ENCODE measurements around the gene ABHD2.
"Not testable (repeated sequence)": the region's sequence is repeated elsewhere in the genome, so short reads cannot be mapped to it uniquely, and the experiment has no call there.

ABHD2 gene

DNA sequence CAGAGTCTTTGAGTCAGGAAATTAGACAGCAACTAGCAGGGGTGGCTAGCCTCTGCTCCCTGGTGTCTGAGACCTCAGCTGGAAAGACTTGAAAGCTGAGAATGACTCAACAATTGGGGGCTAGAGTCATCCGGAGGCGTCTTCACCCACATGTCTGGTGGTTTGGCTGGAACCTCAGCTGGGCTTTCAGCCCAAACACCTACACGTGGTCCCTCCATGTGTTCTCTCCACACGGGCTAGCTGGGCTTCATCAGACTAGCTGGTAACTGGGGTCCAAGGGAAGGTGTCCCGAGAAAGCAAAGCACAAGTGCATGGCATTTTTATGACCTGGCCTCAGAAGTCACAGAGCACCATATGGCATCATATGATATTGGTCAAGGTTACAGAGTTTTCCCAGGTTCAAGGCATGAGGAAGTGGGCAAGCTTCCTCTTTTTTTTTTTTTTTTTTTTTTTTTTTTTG, 19.9 kb upstream of the ABHD2 start:
- Mint-ChIP-seq H3K9me3 (ENCODE audit: low read depth) (peaks cover 23% of the 10 kb centered on the region), H3K4me3 (peak overlapping the region; percentile 41), H3K27me3 (no peaks in the 10 kb centered on the region), H3K27ac (peak overlapping the region; percentile 81), H3K4me1 (ENCODE audit: low read depth) (peaks cover 11% of the 10 kb centered on the region), H3K36me3 (peaks cover 13% of the 10 kb centered on the region)

DNA sequence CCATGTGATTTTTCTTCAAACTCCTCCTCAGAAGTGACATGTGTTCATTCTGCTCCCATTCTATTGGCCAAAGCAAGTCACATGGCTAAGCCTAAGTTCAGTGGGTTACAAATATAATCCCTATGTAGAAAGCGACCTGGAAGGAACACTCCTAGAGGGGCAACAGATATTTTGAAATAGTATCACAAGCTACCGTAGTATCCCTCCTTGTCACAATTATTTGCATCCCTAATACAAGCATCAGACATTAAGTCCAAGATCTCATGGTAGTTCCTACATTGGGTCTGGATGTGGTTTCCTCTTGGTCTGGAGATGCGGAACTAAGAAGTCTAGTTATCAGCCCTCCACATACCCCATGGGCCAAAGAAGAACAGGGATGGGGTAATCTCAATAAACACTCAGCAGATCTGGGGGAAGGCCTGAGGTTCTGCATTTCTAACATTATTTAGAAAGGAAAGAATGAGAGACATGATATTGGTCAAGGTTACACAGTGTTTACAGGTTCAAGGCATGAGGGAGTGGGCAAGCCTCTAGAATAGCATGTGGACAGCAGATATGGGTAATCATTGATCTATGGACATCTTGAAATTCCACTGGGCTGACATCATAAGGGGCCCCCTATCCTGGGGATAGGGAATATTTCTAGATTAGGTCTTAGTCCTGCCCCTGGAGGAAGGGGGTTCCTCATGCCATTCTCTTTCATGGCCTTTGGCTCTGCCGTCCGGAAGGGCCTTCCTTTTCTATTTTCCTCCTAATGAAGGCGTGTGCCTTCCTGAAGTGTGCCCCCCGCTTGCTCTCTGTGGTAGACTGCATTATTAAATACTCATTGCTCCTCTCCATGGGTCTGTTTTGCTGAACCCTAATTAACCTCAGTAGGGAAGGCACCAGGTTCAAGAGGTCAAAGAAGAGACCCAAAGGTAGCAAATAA, 17.8 kb upstream of the ABHD2 start:
- Mint-ChIP-seq H3K36me3 (peaks cover 13% of the 10 kb centered on the region), H3K4me3 (no peak overlapping the region), H3K27me3 (no peaks in the 10 kb centered on the region), H3K27ac (no peak overlapping the region), H3K4me1 (ENCODE audit: low read depth) (peaks cover 11% of the 10 kb centered on the region), H3K9me3 (ENCODE audit: low read depth) (peaks cover 23% of the 10 kb centered on the region)

DNA sequence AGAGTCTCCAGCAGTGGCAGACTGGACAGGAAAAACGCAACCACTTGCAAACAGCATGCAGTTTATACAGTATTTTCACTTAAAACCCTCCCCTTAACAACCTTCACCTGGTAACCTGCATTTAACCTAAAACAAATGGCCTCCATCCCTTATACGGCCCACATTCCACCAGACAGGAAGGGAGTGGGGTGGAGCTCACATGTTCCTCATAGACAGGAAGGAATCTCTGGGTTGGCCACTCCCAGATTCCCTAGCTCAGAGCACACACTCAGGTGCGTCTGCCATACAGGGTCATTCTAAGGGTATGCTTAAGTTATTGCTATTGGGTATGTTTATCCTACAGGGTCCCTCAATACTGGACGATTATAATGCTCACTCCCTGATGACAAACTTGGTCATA, 16.8 kb upstream of the ABHD2 start:
- H3K27me3 Mint-ChIP-seq: no peaks in the 10 kb centered on the region
- peaks cover 8% of the 10 kb centered on the region for H3K36me3 Mint-ChIP-seq
- H3K4me1 Mint-ChIP-seq (ENCODE audit: low read depth): peaks cover 15% of the 10 kb centered on the region
- no peak overlapping the region for H3K4me3 Mint-ChIP-seq
- no peak overlapping the region for H3K27ac Mint-ChIP-seq
- peaks cover 16% of the 10 kb centered on the region for H3K9me3 Mint-ChIP-seq (ENCODE audit: low read depth)

DNA sequence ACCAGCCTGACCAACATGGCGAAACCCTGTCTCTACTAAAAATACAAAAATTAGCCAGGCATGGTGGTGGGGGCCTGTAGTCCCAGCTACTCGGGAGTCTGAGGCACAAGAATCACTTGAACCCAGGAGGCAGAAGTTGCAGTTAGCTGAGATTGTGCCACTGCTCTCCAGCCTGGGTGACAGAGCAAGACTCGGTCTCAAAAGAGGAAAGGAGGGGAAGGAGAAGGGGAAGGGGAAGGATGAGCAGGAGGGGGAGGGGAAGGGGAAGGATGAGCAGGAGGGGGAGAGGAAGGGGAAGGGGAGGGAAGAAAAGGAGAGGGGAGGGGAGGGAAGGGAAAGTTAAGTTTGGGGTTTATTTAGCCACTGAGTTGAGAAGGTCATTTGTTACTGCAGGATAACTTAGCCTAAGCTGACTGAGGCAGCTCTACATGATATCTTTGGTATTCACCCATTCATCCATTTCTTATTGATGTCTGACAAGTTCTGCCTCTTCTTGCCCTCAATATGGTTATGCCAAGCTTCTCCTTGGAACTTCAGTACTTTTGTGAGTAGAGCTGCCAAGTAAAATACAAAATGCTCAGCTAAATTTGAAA, 15.9 kb upstream of the ABHD2 start:
- Mint-ChIP-seq H3K36me3 (peaks cover 3% of the 10 kb centered on the region), H3K9me3 (ENCODE audit: low read depth) (peaks cover 10% of the 10 kb centered on the region), H3K27me3 (no peaks in the 10 kb centered on the region), H3K27ac (no peak overlapping the region), H3K4me3 (no peak overlapping the region), H3K4me1 (ENCODE audit: low read depth) (peaks cover 15% of the 10 kb centered on the region)

DNA sequence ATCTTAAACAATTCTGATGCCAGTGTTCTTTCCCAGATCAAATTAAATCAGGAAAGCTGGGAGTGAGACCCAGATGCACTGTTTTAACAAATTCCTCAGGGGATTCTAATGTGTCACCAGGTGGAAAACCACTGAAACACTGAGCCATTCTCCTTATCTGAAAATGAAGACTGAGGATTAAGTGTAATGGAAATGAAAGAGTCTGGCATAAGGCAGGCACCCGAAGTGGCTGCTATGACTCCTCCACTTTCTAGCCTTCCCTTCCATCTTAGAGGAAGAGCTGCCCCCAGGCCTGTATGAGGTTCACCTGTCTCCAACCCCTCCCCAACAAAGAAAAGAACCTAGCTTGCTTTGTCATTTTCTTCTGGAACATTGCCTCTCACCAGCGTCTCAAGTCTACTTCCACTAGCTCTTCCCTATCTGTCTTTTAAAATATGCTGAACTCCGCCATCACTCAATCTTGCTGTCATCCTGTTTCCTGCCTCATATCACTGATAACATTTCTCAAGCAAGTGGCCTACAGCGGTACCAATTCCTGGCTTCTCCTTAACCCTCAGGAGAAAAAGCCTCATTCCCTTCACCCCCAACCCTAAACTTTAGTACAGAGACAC, 13.7 kb upstream of the ABHD2 start:
- no peaks in the 10 kb centered on the region for H3K27me3 Mint-ChIP-seq
- H3K4me3 Mint-ChIP-seq: no peak overlapping the region
- H3K36me3 Mint-ChIP-seq: no peaks in the 10 kb centered on the region
- H3K27ac Mint-ChIP-seq: no peak overlapping the region
- no peaks in the 10 kb centered on the region for H3K9me3 Mint-ChIP-seq (ENCODE audit: low read depth)
- peaks cover 12% of the 10 kb centered on the region for H3K4me1 Mint-ChIP-seq (ENCODE audit: low read depth)

DNA sequence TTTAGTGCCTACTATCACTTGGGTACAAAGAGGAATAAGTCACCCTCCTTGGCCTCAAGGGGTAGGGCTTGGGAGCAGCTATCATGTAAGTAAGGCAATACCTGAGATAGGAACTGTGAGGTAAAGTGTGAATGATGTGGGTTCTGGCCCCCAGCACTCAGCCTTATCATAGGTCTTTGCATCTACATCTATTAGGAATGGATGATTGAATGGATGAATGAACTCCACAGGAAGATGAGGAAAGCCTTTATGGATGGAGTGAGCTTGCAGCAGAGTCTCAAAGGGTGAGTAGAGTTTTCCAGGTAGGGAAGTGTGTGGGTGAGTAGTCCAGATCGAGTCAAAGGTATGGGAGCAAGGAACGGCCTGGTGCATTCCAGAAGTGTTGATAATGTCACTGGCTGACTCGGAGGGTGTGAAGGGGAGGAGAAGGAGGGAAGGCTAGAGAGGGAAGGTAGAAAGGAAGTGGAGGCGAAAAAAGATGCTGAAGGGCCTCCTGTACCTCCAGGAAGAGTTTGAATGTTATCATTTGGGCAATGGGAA, 13.1 kb upstream of the ABHD2 start:
- H3K9me3 Mint-ChIP-seq (ENCODE audit: low read depth): no peaks in the 10 kb centered on the region

DNA sequence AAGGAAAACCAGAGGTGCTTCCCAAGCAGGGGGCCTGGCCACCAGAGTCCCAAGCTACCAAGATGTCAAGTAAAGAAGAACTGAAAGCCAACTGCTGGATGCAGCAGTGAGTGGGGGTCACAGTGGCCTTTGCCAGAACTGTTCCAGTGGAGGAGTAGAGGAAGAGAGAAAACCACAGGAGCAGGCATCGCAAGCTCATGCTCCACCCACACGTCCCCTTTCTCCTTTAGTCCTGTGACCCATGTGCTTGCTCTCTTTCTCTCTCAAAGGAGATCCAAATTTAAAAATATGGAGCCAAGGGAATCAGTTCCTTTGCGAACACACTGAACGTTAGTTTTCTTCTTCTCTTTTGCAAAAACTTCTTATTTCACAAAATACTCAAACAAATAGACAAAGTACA, 12.4 kb upstream of the ABHD2 start:
- Mint-ChIP-seq H3K27me3 (no peaks in the 10 kb centered on the region), H3K4me3 (no peak overlapping the region)

More for the DNA sequence above, 13.1 kb upstream of the ABHD2 start:
- Mint-ChIP-seq H3K36me3 (no peaks in the 10 kb centered on the region), H3K27me3 (no peaks in the 10 kb centered on the region), H3K4me3 (no peak overlapping the region), H3K27ac (no peak overlapping the region), H3K4me1 (ENCODE audit: low read depth) (peaks cover 12% of the 10 kb centered on the region)

DNA sequence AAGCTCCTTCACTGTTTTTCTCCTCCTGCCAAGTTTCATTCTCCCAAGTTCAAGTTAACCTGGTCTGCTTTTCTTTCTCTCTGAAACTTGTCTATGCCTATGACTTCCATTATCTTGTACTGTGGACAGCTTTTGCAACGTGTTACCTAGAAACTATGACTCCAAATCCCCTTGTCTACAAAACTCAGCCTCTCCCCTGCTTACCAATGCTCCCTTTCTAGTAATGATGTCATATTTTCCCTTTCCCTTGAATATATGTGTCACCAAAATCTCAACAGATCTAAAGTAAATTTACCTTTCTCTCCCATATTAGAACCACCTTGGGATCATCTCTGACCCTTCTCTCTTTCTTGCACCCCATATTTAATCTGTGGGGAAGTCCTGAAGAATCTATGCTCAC, 10.5 kb upstream of the ABHD2 start:
- Mint-ChIP-seq H3K4me3 (no peak overlapping the region), H3K4me1 (ENCODE audit: low read depth) (peaks cover 12% of the 10 kb centered on the region), H3K36me3 (no peaks in the 10 kb centered on the region), H3K9me3 (ENCODE audit: low read depth) (no peaks in the 10 kb centered on the region), H3K27me3 (no peaks in the 10 kb centered on the region), H3K27ac (peak overlapping the region; percentile 82)

More for the DNA sequence above, 12.4 kb upstream of the ABHD2 start:
- H3K36me3 Mint-ChIP-seq: no peaks in the 10 kb centered on the region
- peaks cover 12% of the 10 kb centered on the region for H3K4me1 Mint-ChIP-seq (ENCODE audit: low read depth)
- H3K9me3 Mint-ChIP-seq (ENCODE audit: low read depth): no peaks in the 10 kb centered on the region
- H3K27ac Mint-ChIP-seq: no peak overlapping the region

DNA sequence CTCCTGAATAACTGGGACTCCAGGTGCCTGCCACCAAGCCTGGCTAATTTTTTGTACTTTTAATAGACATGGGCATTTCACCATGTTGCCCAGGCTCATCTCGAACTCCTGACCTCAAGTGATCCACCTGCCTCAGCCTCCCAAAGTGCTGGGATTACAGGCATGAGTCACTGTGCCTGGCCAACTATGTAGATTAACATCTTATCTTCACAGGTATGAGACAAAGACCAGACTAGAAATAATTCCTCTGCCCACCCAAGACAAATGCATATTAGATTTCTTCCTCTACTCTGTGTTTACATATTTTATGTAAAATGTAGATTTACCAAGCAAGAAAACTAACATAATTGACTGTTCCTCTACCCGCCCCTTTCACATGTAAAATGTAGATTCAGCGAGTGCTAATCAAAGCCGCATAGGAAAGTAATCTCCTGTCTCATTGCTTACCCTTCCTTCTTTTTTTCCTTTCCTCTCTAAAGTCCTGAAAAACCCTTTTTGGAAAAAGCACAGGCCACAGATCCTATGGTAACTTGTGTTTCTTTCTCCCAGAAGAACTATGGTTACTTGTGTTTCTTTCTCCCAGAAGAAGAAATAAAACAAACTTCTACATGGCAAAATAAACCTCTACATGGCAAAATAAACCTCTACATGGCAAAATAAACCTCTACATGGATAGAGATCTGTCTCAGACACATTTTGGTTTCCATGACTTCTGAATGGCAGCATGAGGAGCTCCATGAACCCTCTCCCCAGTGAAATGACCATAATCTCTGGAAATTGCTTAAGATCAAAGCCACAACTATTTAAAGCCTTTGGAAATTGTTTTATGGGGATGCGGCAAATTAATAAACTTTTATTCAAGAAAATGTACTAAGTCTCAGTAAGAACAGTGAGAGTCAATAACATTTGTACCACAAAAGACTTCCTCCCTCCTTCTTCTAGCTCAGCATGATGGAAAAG, 9.1 kb upstream of the ABHD2 start:
- no peaks in the 10 kb centered on the region for H3K36me3 Mint-ChIP-seq
- no peaks in the 10 kb centered on the region for H3K9me3 Mint-ChIP-seq (ENCODE audit: low read depth)
- H3K4me3 Mint-ChIP-seq: no peak overlapping the region
- peaks cover 12% of the 10 kb centered on the region for H3K4me1 Mint-ChIP-seq (ENCODE audit: low read depth)
- no peak overlapping the region for H3K27ac Mint-ChIP-seq
- H3K27me3 Mint-ChIP-seq: no peaks in the 10 kb centered on the region

DNA sequence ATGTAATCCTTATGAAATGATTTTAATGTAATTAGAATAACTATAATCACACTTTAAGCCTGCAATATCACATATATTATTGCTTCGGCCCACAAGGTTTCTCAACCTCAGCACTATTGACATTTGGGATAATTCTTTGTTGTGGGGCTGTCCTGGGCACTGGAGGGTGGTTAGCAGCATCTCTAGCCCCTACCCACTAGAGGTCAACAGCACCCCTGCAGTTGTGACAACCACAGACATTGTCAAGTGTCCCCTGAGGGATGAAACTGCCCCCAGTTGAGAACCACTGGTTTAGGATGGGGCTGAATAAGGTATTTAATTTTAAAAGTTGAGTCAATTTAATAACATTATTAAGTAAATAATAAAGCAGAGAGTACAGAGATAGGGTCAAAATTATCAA, 6.4 kb upstream of the ABHD2 start:
- Mint-ChIP-seq H3K9me3 (ENCODE audit: low read depth) (no peaks in the 10 kb centered on the region), H3K4me1 (ENCODE audit: low read depth) (peaks cover 8% of the 10 kb centered on the region), H3K36me3 (no peaks in the 10 kb centered on the region), H3K4me3 (no peak overlapping the region), H3K27me3 (no peaks in the 10 kb centered on the region), H3K27ac (no peak overlapping the region)

DNA sequence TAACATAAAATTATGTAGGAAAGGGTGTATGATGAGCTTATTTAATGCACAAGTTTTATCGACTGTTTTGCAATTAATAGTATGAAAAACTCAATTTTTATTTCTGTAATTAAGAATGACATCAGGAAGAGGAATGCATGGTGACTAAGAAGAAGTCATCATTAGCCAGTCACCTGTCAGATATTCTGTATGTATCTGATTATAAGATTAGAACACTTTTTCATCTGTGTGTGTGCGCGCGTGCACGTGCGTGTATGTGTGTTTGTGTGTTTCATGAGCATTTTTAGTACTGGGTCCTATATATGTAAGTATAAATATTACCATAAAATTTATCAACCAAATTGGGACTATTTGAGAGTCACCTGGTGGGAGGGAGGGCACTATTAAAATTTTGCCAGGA, 5.0 kb upstream of the ABHD2 start:
- no peaks in the 10 kb centered on the region for H3K9me3 Mint-ChIP-seq (ENCODE audit: low read depth)

DNA sequence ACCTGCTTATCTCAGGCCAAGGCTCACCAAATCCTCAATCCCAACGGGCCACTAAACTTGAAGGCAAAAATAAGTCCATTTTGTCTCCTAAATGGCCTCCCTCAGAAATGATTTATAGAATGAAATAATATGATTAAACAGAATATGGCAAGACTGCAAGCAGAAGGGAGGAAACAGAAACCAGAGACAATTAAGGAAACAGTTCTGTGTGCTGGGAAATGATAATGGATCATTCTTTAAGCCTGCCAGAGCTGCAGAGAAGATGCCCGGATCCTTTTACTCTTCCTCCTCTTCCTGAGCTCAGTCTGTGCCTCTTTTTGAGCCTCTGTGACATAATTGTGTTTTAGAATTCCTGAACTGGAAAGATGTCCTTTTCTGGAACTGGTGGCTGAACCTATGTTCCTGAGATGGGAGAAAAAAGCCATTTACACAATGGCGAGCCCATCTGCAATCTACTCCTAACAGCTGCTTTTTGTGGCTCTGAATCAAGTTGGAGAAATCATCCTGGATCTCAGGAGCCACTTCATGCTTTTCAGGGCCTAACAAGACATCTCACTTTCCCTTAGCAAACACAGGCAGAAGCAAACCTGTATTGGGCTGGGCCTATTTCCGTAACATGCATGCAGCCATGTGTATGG, 2.8 kb upstream of the ABHD2 start:
- H3K9me3 Mint-ChIP-seq (ENCODE audit: low read depth): no peaks in the 10 kb centered on the region
- no peaks in the 10 kb centered on the region for H3K36me3 Mint-ChIP-seq
- H3K4me3 Mint-ChIP-seq: no peak overlapping the region
- no peaks in the 10 kb centered on the region for H3K27me3 Mint-ChIP-seq
- peaks cover 12% of the 10 kb centered on the region for H3K4me1 Mint-ChIP-seq (ENCODE audit: low read depth)
- H3K27ac Mint-ChIP-seq: no peak overlapping the region

More for the DNA sequence above, 5.0 kb upstream of the ABHD2 start:
- Mint-ChIP-seq H3K4me3 (no peak overlapping the region), H3K4me1 (ENCODE audit: low read depth) (no peaks in the 10 kb centered on the region), H3K27me3 (no peaks in the 10 kb centered on the region), H3K36me3 (no peaks in the 10 kb centered on the region), H3K27ac (no peak overlapping the region)

DNA sequence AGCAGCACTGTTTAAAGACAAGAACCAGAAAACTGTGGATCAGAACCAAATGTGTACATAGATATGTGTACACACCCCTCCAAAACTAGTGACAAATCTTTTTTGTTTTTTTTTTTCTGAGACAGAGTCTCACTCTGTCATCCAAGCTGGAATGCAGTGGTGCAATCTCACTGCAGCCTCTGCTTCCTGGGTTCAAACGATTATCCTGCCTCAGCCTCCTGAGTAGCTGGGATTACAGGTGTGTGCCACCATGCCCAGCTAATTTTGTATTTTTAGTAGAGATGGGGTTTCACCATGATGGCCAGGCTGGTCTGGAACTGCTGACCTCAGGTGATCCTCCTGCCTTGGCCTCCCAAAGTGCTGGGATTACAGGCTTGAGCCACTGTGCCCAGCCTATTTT, 2.3 kb upstream of the ABHD2 start:
- not testable (repeated sequence) for H3K27ac Mint-ChIP-seq; H3K27me3 Mint-ChIP-seq; H3K9me3 Mint-ChIP-seq (ENCODE audit: low read depth); H3K4me3 Mint-ChIP-seq; H3K36me3 Mint-ChIP-seq
- H3K4me1 Mint-ChIP-seq (ENCODE audit: low read depth): peaks cover 17% of the 10 kb centered on the region

DNA sequence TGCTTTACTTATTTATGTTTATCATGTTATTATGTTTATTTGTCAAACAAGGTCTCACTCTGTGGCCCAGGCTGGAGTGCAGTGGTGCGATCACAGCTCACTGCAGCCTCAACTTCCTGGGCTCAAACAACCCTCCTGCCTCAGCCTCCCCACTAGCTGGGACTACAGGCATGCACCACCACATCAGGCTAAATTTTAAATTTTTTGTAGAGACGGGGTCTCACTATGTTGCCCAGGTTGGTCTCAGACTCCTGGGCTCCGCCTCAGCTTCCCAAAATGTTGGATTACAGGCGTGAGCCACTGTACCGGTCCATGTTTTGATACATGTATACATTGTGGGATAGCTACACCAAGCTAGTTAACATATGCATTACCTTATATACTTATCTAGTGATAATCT, 1.9 kb upstream of the ABHD2 start:
- not testable (repeated sequence) for H3K27ac Mint-ChIP-seq; H3K27me3 Mint-ChIP-seq; H3K36me3 Mint-ChIP-seq; H3K9me3 Mint-ChIP-seq (ENCODE audit: low read depth)
- Mint-ChIP-seq H3K4me1 (ENCODE audit: low read depth) (peaks cover 22% of the 10 kb centered on the region), H3K4me3 (peak overlapping the region; percentile 30)
